22Rv1 (cell line): ENCODE results near the gene HTRA3.

Experiments used
- ZFX ChIP-seq: fragments of 450-650 bp; IDR thresholded peaks from 2 replicates; pipeline ENCODE4 v1.6.1; 2017; ENCODE audit warnings: antibody characterized with exemption, borderline replicate concordance
- TF ChIP-seq, protein P1 (sequence below): fragments of 450-650 bp; IDR thresholded peaks from 2 replicates; pipeline ENCODE4 v1.5.1; 2017; ENCODE audit warnings: mild to moderate bottlenecking

DNA sequence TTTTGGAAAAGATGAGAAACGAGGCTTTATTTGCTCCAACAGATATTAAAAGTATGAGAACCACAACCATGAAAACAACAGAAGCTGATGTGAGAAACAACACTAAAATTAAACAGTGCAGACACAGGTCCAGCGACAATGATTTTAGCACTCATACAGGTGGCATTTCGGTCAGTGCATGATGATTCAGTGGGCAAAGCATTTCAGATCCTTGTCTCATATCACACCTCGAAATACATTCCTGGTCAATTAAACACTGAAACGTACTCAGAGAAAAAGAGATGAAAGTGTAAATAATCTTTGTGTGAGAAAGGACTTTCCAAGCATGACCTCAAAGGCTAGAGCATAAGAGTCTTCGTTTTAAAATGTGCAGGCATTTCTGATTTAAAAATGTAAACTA lies 85.8 kb downstream of the HTRA3 start:
- TF ChIP-seq, protein P1, sequence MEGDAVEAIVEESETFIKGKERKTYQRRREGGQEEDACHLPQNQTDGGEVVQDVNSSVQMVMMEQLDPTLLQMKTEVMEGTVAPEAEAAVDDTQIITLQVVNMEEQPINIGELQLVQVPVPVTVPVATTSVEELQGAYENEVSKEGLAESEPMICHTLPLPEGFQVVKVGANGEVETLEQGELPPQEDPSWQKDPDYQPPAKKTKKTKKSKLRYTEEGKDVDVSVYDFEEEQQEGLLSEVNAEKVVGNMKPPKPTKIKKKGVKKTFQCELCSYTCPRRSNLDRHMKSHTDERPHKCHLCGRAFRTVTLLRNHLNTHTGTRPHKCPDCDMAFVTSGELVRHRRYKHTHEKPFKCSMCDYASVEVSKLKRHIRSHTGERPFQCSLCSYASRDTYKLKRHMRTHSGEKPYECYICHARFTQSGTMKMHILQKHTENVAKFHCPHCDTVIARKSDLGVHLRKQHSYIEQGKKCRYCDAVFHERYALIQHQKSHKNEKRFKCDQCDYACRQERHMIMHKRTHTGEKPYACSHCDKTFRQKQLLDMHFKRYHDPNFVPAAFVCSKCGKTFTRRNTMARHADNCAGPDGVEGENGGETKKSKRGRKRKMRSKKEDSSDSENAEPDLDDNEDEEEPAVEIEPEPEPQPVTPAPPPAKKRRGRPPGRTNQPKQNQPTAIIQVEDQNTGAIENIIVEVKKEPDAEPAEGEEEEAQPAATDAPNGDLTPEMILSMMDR: no peak
- no peak for TF ChIP-seq ZFX
